OCI-LY7 (cell line): ENCODE results near the gene DENND10.
"Not testable (repeated sequence)": the region's sequence is repeated elsewhere in the genome, so short reads cannot be mapped to it uniquely, and the experiment has no call there.

ENCODE experiments used
- EZH2phosphoT487 ChIP-seq: fragments of 200-600 bp; sonication (generic); IDR thresholded peaks from 2 replicates; pipeline ENCODE4 v1.6.1; 2018; ENCODE audit warnings: low read depth, borderline replicate concordance, mild to moderate bottlenecking, mixed run types, antibody characterized with exemption, low read length, moderate library complexity, mixed read lengths
- TF ChIP-seq, protein P1 (sequence below): fragments of 200-600 bp; sonication (generic); conservative IDR thresholded peaks from 2 replicates; pipeline ENCODE4 v1.5.1; 2014; ENCODE audit warnings: mild to moderate bottlenecking, antibody characterized with exemption, low read length, moderate library complexity, mixed read lengths

DNA sequence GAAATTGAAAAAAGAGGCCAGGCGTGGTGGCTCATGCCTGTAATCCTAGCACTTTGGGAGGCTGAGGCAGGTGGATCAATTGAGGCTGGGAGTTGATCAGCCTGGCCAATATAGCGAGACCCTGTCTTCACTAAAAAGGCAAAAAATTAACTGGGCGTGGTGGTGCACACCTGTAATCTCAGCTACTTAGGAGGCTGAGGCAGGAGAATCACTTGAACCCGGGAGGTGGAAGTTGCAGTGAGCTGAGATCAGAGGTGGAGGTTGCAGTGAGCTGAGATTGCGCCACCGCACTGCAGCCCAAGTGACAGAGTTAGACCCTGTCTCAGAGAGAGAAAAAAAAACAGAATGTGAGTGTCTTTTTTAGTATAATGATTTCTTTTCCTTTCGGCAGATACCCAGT lies 2.0 kb downstream of the DENND10 start:
- TF ChIP-seq, protein P1, sequence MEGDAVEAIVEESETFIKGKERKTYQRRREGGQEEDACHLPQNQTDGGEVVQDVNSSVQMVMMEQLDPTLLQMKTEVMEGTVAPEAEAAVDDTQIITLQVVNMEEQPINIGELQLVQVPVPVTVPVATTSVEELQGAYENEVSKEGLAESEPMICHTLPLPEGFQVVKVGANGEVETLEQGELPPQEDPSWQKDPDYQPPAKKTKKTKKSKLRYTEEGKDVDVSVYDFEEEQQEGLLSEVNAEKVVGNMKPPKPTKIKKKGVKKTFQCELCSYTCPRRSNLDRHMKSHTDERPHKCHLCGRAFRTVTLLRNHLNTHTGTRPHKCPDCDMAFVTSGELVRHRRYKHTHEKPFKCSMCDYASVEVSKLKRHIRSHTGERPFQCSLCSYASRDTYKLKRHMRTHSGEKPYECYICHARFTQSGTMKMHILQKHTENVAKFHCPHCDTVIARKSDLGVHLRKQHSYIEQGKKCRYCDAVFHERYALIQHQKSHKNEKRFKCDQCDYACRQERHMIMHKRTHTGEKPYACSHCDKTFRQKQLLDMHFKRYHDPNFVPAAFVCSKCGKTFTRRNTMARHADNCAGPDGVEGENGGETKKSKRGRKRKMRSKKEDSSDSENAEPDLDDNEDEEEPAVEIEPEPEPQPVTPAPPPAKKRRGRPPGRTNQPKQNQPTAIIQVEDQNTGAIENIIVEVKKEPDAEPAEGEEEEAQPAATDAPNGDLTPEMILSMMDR = not testable (repeated sequence)
- not testable (repeated sequence) for TF ChIP-seq EZH2phosphoT487
